GM18505 (cell line): ENCODE results near the gene NOX4.

ENCODE experiments used
- ATAC-seq: cut with Tn5 transposase; IDR thresholded peaks from one replicate; pipeline ENCODE4 v1.9.1; 2021; ENCODE audit not compliant: unreplicated experiment
- POLR2A ChIP-seq: IDR thresholded peaks from 4 replicates; pipeline ENCODE4 v1.6.1; 2011; ENCODE audit warnings: borderline replicate concordance; ENCODE audit not compliant: insufficient read depth, insufficient read length; ENCODE audit errors: extremely low read depth

The NOX4 gene

GRCh38 chr11:89493431-89493830 is 2.3 kb upstream of the NOX4 start:
- no peak for ATAC-seq
- no peak for TF ChIP-seq POLR2A

DNA sequence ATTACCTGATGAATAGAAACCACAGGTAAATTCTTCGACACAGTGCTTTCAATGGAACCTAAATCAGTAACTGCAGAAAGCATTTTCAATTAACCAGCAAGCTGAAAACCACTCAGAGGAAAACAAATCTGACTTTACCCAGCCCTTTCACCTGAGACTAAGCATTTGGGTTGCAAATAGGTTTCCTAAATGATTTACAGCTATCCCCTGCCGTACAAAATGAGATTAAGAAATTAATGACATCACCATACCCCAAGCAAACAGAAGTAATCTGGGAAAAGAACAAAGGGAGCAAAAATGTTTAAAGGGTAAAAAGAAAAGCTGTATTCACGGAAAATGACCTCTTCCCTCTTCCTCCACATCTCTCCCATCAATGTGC is 584 bp downstream of the NOX4 start:
- ATAC-seq = no peak
- no peak for TF ChIP-seq POLR2A

DNA sequence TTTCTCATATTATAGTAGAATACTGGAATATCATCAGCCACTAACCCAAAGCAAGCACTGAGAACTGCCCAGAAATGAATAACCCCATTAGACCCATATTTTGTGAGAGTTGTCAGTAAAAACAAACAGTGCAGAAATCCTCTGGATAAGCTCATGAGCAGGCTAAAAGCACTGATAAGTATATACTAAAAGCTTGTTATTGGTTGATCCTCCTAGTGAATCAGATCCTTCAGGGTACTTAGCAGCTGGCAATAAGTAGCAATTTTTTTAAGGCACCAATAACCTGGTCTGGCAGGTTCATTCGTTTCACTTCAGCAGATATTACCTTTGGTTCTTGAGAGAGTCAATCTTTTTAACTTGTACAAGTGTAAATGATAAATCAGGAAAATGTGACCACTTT is 1.2 kb downstream of the NOX4 start:
- no peak for ATAC-seq
- TF ChIP-seq POLR2A = no peak

- ATAC-seq = no peak
- TF ChIP-seq POLR2A = no peak
Measured at GRCh38 chr11:89487016-89487415, 4.2 kb downstream of the NOX4 start.

- ATAC-seq = no peak
- TF ChIP-seq POLR2A = no peak
Measured at GRCh38 chr11:89484896-89485295, 6.3 kb downstream of the NOX4 start.

- no peak for ATAC-seq
Measured at GRCh38 chr11:89477175-89477574, 14.0 kb downstream of the NOX4 start.

DNA sequence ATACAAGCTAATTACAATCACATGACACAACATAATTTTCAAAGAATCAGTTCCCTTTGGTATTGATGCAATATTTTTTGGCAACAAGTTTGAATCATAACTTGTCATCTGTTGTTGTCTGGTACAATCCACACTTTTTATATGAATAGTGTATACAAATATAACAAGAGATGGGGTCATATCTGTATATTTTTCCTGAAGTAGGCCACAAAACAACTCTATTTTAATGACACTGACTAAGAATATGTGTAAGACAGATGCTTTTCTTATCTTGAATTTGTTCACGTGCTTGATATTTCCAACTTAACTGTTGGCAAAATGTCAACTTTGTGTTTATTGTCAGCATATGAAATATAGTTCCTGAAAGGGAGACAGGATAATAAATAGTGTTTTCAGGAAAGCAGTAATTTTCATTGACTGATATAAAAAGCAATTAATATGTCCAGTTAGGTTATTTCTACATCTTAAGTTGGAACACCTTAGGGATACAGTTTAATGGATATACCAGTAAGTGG is 27.9 kb downstream of the NOX4 start:
- ATAC-seq = no peak
- TF ChIP-seq POLR2A = no peak

More at GRCh38 chr11:89477175-89477574, 14.0 kb downstream of the NOX4 start:
- no peak for TF ChIP-seq POLR2A

- ATAC-seq = no peak
- no peak for TF ChIP-seq POLR2A
Measured at GRCh38 chr11:89458716-89459115, 32.5 kb downstream of the NOX4 start.

- no peak for TF ChIP-seq POLR2A
- no peak for ATAC-seq
Measured at GRCh38 chr11:89457190-89457589, 34.0 kb downstream of the NOX4 start.

- TF ChIP-seq POLR2A = no peak
Measured at GRCh38 chr11:89456681-89457080, 34.5 kb downstream of the NOX4 start.

GRCh38 chr11:89452780-89453179 is 38.4 kb downstream of the NOX4 start:
- TF ChIP-seq POLR2A = no peak
- ATAC-seq = no peak

More at GRCh38 chr11:89456681-89457080, 34.5 kb downstream of the NOX4 start:
- no peak for ATAC-seq

DNA sequence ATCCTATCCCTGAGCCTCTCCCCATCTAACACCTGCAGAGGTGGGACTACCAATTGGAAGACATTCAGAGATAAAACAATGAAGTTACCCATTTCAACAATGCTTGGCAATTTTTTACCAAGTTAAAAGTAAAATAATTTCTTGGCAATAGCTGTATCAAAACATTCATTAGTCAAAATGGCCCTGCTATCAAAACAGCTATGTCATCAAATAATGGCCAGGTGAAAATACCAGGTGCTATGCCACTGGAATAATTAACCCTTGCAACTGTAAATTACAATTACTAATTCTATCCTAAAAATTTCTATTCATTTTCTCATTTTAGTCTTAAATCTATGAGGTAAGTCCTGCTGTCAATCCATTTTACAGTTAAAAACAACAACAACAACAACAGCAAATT is 43.3 kb downstream of the NOX4 start:
- no peak for TF ChIP-seq POLR2A
- no peak for ATAC-seq

DNA sequence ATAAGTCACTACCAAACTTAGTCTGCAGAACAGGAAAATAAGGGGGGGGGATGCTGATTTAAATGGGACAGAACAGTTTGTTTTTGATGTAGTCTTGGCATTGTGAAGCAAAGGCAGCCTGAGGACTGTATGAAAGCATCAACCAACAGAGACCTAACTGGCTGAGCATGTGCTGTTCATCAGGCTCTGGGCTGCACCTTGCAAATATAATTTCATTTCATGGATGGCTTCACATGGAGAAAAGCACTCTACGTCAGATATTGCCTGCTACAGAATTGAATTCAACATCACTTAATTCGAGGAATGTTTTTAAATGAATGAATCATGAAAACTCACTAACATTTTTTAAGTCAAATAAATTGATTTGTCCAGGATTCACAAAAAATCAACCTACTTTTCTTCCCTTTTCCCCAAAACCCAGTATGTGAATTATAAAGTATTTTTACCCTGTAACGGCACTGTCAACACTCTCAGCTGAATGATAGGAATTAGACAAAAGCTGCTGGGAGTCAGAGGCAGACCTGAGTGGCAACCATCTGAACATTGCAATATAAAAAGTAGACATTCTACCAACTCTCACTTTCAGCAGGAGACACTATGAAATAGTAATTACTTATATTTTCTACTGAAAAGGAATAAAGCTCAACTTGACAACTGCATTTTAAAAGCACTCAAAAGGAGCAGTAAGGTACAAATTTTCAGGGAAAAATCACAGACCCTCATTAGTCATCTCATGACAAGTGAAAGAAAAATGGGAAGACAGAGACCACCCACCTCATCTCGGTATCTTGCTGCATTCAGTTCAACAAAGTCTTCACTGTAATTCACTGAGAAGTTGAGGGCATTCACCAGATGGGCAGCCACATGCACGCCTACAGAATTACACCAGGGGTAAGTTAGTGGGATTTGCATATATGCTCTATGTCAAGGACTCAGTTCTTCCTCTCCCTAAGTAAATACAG is 47.5 kb downstream of the NOX4 start:
- TF ChIP-seq POLR2A = no peak
- ATAC-seq = no peak

DNA sequence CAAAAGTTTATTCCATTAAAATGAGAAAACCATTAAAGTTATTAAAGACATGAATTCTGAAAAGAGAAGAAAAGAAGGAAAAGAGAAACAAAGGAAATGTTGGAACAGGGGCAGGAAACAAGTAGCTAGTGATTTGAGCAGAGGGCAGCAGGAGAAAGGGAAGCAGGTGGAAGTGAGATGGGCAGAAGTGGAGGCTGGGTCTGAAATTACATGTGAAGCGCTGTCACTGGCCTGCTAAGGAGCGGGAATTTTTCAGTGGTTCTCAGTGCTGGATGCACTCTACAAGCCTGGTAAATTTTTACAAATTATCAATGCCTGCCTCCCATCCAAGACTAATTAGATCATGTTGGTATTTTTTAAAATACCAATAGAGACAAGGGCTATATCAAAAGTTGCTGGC is 48.4 kb downstream of the NOX4 start:
- TF ChIP-seq POLR2A = no peak
- ATAC-seq = no peak
